EH (cell line): ENCODE measurements around the gene TRIM22.

ENCODE experiments used
- DNase-seq: peaks from one replicate; pipeline ENCODE4 v3.0.0-alpha.2; 2015; ENCODE audit warnings: low read depth

Gene TRIM22

GRCh38 chr11:5746614-5747013 lies 57.0 kb downstream of the TRIM22 start:
- no peak for DNase-seq

GRCh38 chr11:5749836-5750235 lies 60.2 kb downstream of the TRIM22 start:
- DNase-seq, result no peak

- no peak for DNase-seq
Measured at GRCh38 chr11:5753943-5754342, 64.4 kb downstream of the TRIM22 start, which contains the start of gene OR52N4. TSS of gene OR52N4 (plus strand) at chr11:5754243. CDS start at chr11:5754741, 498 bp downstream.
